ENCODE data around the gene SLC30A2. TPM values are rescaled to one million over a fixed set of nuclear protein-coding genes. Genes with fewer than 3 reads are reported as not detected.

SLC30A2 gene
- total RNA-seq, 1 experiment from 2014 or later, result not detected

GRCh38 chr1:26017606-26018005 is 28.3 kb downstream of the SLC30A2 start:
- Histone ChIP-seq H3K4me1 (ENCODE audit: control insufficient read depth in 1 of 2, insufficient read depth in 2 of 2, low read length in 2 of 2) (0 out of 4 replicates have a peak, but pooled peaks cover 0 to 5% of the 10 kb centered on the region in 2 experiments), H3K36me3 (ENCODE audit: control insufficient read depth in 1 of 2, insufficient read depth in 2 of 2, low read length in 2 of 2) (no peaks in the 10 kb centered on the region), H3K9me2 (ENCODE audit: insufficient read depth) (no peaks in the 10 kb centered on the region), H4K20me1 (ENCODE audit: insufficient read depth) (no peaks in the 10 kb centered on the region), H3K79me2 (ENCODE audit: insufficient read depth, low read length) (no peaks in the 10 kb centered on the region), H2AFZ (ENCODE audit: low read depth, low read length, poor library complexity, severe bottlenecking) (no peak overlapping the region), H3K9me3 (ENCODE audit: control insufficient read depth in 1 of 2, insufficient read depth in 1 of 2, low read depth in 1 of 2, low read length in 2 of 2) (no peaks in the 10 kb centered on the region), H3K4me2 (ENCODE audit: low read length) (no peak overlapping the region), H3K27ac (ENCODE audit: low read depth, low read length) (no peak overlapping the region), H3K9ac (ENCODE audit: low read length) (no peak overlapping the region), H3K4me3 (replicated peaks in 1 of 2; ENCODE audit: low read depth in 1 of 2, low read length in 2 of 2) (no peak overlapping the region), H3K27me3 (ENCODE audit: insufficient read depth, low read length) (no peaks in the 10 kb centered on the region)
- ChIA-PET CTCF (no interaction called here), RAD21 (ENCODE audit: low non-redundant PET in 1 of 2, low total read pairs in 2 of 2, uncharacterized antibody in 2 of 2, unreplicated experiment in 2 of 2) (no interaction called here), POLR2A (no interaction called here)
- BruUV-seq (replicated peaks), result no TSS peak
- TF ChIP-seq ZBTB33 (IDR thresholded peaks at IDR 0.05; ENCODE audit: extremely low read depth, insufficient replicate concordance, low read length), result no peak
- TF ChIP-seq EZH2phosphoT487 (IDR thresholded peaks at IDR 0.05; ENCODE audit: borderline replicate concordance), result no peak
- no peak for ATAC-seq
- intact Hi-C loops (cut with micrococcal nuclease), result no loop called here
- DNase-seq (ENCODE audit: low read depth, low spot score), result no peak

DNA sequence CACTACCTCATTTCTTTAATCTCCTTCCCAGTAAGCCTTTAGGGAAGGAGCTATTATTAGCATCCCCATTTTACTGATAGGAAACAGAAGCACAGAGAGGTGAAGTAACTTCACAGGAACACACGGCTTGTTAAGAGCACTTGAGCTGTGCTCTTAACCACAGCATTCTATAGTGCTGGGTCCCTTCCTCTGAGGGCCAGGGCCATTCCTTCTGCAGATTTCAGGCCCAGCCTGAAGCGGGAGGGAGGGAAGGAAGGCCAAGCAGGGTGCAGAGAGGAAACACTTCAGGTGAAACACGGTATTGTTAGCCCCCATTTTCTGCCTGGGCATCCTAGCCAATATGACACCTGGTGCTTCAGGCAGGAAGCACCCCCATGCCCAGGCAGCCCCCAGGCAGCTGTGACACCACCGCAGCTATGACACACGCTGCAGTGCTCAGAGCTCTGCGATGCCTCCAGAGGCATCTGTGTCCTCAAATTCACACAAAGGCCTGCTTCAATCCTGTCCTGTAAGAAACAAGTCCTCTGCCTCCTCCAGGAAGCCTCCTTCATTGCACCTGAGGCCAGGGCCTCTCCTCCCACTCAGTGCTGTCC is 28.9 kb downstream of the SLC30A2 start:
- H3K4me2 ChIP-seq (ENCODE audit: low read length), result no peak overlapping the region
- ChIA-PET RAD21 (ENCODE audit: low non-redundant PET in 1 of 2, low total read pairs in 2 of 2, uncharacterized antibody in 2 of 2, unreplicated experiment in 2 of 2) (no interaction called here), POLR2A (no interaction called here), CTCF (no interaction called here)
- no peaks in the 10 kb centered on the region for H3K27me3 ChIP-seq (ENCODE audit: insufficient read depth, low read length)
- BruUV-seq (replicated peaks), result no TSS peak
- H3K4me1 ChIP-seq (ENCODE audit: control insufficient read depth in 1 of 2, insufficient read depth in 2 of 2, low read length in 2 of 2), result 0 out of 4 replicates have a peak, but pooled peaks cover 0 to 5% of the 10 kb centered on the region in 2 experiments
- H2AFZ ChIP-seq (ENCODE audit: low read depth, low read length, poor library complexity, severe bottlenecking), result no peak overlapping the region
- H3K27ac ChIP-seq (ENCODE audit: low read depth, low read length), result no peak overlapping the region
- ATAC-seq, result no peak
- no peaks in the 10 kb centered on the region for H4K20me1 ChIP-seq (ENCODE audit: insufficient read depth)
- no peak overlapping the region for H3K9ac ChIP-seq (ENCODE audit: low read length)
- H3K9me2 ChIP-seq (ENCODE audit: insufficient read depth), result no peaks in the 10 kb centered on the region
- H3K9me3 ChIP-seq (ENCODE audit: control insufficient read depth in 1 of 2, insufficient read depth in 1 of 2, low read depth in 1 of 2, low read length in 2 of 2), result no peaks in the 10 kb centered on the region
- intact Hi-C loops (cut with micrococcal nuclease), result no loop called here
- H3K4me3 ChIP-seq (replicated peaks in 1 of 2; ENCODE audit: low read depth in 1 of 2, low read length in 2 of 2), result no peak overlapping the region
- H3K79me2 ChIP-seq (ENCODE audit: insufficient read depth, low read length), result no peaks in the 10 kb centered on the region
- no peaks in the 10 kb centered on the region for H3K36me3 ChIP-seq (ENCODE audit: control insufficient read depth in 1 of 2, insufficient read depth in 2 of 2, low read length in 2 of 2)
- DNase-seq (ENCODE audit: low read depth, low spot score), result no peak
- TF ChIP-seq ATF3 (IDR thresholded peaks at IDR 0.05), result no peak
- TF ChIP-seq MAX (IDR thresholded peaks at IDR 0.05), result no peak
- no peak for TF ChIP-seq SP1 (IDR thresholded peaks at IDR 0.05; ENCODE audit: low read depth)
- no peak for TF ChIP-seq EZH2 (IDR thresholded peaks at IDR 0.05)
- TF ChIP-seq ZNF274 (IDR thresholded peaks at IDR 0.05; ENCODE audit: low read depth, low read length), result no peak
- TF ChIP-seq, protein P1, sequence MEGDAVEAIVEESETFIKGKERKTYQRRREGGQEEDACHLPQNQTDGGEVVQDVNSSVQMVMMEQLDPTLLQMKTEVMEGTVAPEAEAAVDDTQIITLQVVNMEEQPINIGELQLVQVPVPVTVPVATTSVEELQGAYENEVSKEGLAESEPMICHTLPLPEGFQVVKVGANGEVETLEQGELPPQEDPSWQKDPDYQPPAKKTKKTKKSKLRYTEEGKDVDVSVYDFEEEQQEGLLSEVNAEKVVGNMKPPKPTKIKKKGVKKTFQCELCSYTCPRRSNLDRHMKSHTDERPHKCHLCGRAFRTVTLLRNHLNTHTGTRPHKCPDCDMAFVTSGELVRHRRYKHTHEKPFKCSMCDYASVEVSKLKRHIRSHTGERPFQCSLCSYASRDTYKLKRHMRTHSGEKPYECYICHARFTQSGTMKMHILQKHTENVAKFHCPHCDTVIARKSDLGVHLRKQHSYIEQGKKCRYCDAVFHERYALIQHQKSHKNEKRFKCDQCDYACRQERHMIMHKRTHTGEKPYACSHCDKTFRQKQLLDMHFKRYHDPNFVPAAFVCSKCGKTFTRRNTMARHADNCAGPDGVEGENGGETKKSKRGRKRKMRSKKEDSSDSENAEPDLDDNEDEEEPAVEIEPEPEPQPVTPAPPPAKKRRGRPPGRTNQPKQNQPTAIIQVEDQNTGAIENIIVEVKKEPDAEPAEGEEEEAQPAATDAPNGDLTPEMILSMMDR (IDR thresholded peaks at IDR 0.05 in 2 of 3, conservative IDR thresholded peaks at IDR 0.05 in 1 of 3; ENCODE audit: borderline replicate concordance in 1 of 3, insufficient read depth in 1 of 3, low read depth in 2 of 3, low read length in 2 of 3), result no peak
- TF ChIP-seq POLR2A (IDR thresholded peaks at IDR 0.05; ENCODE audit: borderline replicate concordance, extremely low read depth, insufficient read depth, insufficient read length), result no peak
- no peak for TF ChIP-seq ELF1 (IDR thresholded peaks at IDR 0.05; ENCODE audit: borderline replicate concordance, low read depth)
- no peak for TF ChIP-seq CEBPB (IDR thresholded peaks at IDR 0.05; ENCODE audit: low read depth)
- TF ChIP-seq EGR1 (IDR thresholded peaks at IDR 0.05; ENCODE audit: low read depth), result no peak
- TF ChIP-seq CBX3 (IDR thresholded peaks at IDR 0.05; ENCODE audit: low read depth), result no peak
- no peak for TF ChIP-seq JUND (IDR thresholded peaks at IDR 0.05)
- no peak for TF ChIP-seq FOSL1 (IDR thresholded peaks at IDR 0.05; ENCODE audit: low read depth)
- no peak for TF ChIP-seq ZFX (IDR thresholded peaks at IDR 0.05)
- TF ChIP-seq EZH2phosphoT487 (IDR thresholded peaks at IDR 0.05; ENCODE audit: borderline replicate concordance), result no peak
